HepG2 (cell line): Measurements from ENCODE around the gene RPAP2. TPM values are rescaled to one million over a fixed set of nuclear protein-coding genes. Genes with fewer than 3 reads are reported as not detected.

Experiments
- FLYWCH1 ChIP-seq: sonication (generic); formaldehyde crosslinking; IDR thresholded peaks from 2 replicates; pipeline ENCODE4 v1.8.1; 2023; ENCODE audit warnings: mild to moderate bottlenecking, missing genetic modification reagents
- FOXK1 ChIP-seq: sonication (generic); formaldehyde crosslinking; IDR thresholded peaks from 2 replicates; pipeline ENCODE4 v1.4.0; 2020; ENCODE audit warnings: low read depth, missing genetic modification reagents, borderline replicate concordance
- POGZ ChIP-seq: sonication (generic); formaldehyde crosslinking; IDR thresholded peaks from 2 replicates; pipeline ENCODE4 v1.4.0; 2020; ENCODE audit warnings: mild to moderate bottlenecking, missing genetic modification reagents
- RELA ChIP-seq: sonication (generic); formaldehyde crosslinking; IDR thresholded peaks from 2 replicates; pipeline ENCODE4 v1.4.0; 2020; ENCODE audit warnings: missing genetic modification reagents
- SNAPC2 ChIP-seq: sonication (generic); formaldehyde crosslinking; IDR thresholded peaks from 2 replicates; pipeline ENCODE4 v1.8.1; 2022; ENCODE audit warnings: mild to moderate bottlenecking, missing genetic modification reagents
- YEATS2 ChIP-seq: sonication (generic); formaldehyde crosslinking; IDR thresholded peaks from 2 replicates; pipeline ENCODE4 v1.4.0; 2020; ENCODE audit warnings: missing genetic modification reagents, borderline replicate concordance
- ZBTB42 ChIP-seq: sonication (generic); formaldehyde crosslinking; IDR thresholded peaks from 2 replicates; pipeline ENCODE4 v1.5.0; 2020; ENCODE audit warnings: mild to moderate bottlenecking, missing genetic modification reagents
- ZNF160 ChIP-seq: sonication (generic); formaldehyde crosslinking; IDR thresholded peaks from 2 replicates; pipeline ENCODE4 v1.8.0; 2022; ENCODE audit warnings: mild to moderate bottlenecking, inconsistent platforms, missing genetic modification reagents
- ZNF17 ChIP-seq: sonication (generic); formaldehyde crosslinking; IDR thresholded peaks from 2 replicates; pipeline ENCODE4 v1.5.0; 2020; ENCODE audit warnings: mild to moderate bottlenecking, missing genetic modification reagents
- ZNF225 ChIP-seq: sonication (generic); formaldehyde crosslinking; IDR thresholded peaks from 2 replicates; pipeline ENCODE4 v1.4.0; 2020; ENCODE audit warnings: mild to moderate bottlenecking, missing genetic modification reagents
- ZNF510 ChIP-seq: sonication (generic); formaldehyde crosslinking; IDR thresholded peaks from 2 replicates; pipeline ENCODE4 v1.4.0; 2020; ENCODE audit warnings: low read depth, mild to moderate bottlenecking, missing genetic modification reagents
- ZSCAN30 ChIP-seq: sonication (generic); formaldehyde crosslinking; IDR thresholded peaks from 2 replicates; pipeline ENCODE4 v1.5.0; 2020; ENCODE audit warnings: mild to moderate bottlenecking, missing genetic modification reagents
- polyA plus RNA-seq, 8 experiments: library from polyadenylated mRNA; depleted of rRNA in 3 of 8; stranded (reverse) in 7 of 8; unstranded in 1 of 8; fragments of >200 nt; fragmentation: Illumina TruSeq in 4 of 8; extraction: Trizol in 4 of 8; gene quantifications; 2 replicates each; pipeline versions ENCODE4 v1.2.1 to v1.2.3, GENCODE V29; 2011 to 2016; ENCODE audit warnings: low read depth in 4 of 8, missing spikeins in 1 of 8, mixed read lengths in 1 of 8; ENCODE audit not compliant: insufficient read depth in 1 of 8
- total RNA-seq, 5 experiments: library from RNA; depleted of rRNA; stranded (reverse); fragments of >200 nt; fragmentation: Illumina TruSeq; extraction: Trizol; gene quantifications; 2 replicates each; pipeline ENCODE4 v1.2.3, GENCODE V29; 2016; ENCODE audit warnings: low read depth in 1 of 5
- TF ChIP-seq, protein P1 (sequence below): sonication (generic); formaldehyde crosslinking; IDR thresholded peaks from 2 replicates; pipeline ENCODE4 v1.4.0; 2020; ENCODE audit warnings: missing genetic modification reagents
- TF ChIP-seq, protein P2 (sequence below): sonication (generic); formaldehyde crosslinking; IDR thresholded peaks from 2 replicates; pipeline ENCODE4 v1.8.0; 2022; ENCODE audit warnings: mild to moderate bottlenecking, missing genetic modification reagents
- TF ChIP-seq, protein P3 (sequence below): sonication (generic); formaldehyde crosslinking; IDR thresholded peaks from 2 replicates; pipeline ENCODE4 v1.5.0; 2020; ENCODE audit warnings: mild to moderate bottlenecking, missing genetic modification reagents, moderate library complexity
- TF ChIP-seq, protein P4 (sequence below): sonication (generic); formaldehyde crosslinking; IDR thresholded peaks from 2 replicates; pipeline ENCODE4 v1.8.0; 2022; ENCODE audit warnings: mild to moderate bottlenecking, missing genetic modification reagents, borderline replicate concordance

The RPAP2 gene
- total and polyA plus RNA-seq, 2 of the 13 experiments (the other 11 are each of a cell fraction or from before 2014, with no cell fraction given), result 10.0 to 34.8 TPM

DNA sequence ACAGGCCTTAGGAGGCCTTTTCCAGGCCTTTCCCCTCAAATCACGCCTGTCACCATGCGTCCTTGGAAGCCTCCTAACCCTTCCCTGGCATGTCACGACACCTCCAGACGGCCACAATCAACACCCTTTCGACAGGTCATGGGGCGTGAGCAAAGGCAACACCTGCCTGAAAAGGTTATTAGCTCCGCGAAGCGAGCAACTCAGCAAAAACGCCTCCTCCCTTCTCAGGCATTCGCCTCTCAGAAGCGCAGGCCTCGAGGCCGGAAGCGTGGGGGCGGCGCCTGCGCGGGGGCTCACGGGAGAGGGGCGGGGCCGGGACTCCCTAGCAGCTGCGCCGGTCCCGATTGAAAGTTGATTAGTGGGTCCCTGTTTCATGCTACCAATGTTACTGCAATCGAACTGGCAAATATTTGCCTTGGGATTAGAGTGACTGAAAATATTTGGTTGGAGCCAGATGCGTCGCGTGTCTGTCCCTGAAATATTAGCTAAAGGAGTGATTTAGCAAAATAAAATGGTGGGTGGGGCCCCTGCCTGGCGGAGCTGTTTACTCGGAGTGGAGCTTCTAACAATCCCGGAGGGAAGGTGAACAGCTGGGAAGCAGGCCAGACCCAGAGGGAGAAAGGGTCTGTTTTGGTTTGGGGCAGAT, 143.0 kb downstream of the RPAP2 start (continued):
- TF ChIP-seq, protein P1, sequence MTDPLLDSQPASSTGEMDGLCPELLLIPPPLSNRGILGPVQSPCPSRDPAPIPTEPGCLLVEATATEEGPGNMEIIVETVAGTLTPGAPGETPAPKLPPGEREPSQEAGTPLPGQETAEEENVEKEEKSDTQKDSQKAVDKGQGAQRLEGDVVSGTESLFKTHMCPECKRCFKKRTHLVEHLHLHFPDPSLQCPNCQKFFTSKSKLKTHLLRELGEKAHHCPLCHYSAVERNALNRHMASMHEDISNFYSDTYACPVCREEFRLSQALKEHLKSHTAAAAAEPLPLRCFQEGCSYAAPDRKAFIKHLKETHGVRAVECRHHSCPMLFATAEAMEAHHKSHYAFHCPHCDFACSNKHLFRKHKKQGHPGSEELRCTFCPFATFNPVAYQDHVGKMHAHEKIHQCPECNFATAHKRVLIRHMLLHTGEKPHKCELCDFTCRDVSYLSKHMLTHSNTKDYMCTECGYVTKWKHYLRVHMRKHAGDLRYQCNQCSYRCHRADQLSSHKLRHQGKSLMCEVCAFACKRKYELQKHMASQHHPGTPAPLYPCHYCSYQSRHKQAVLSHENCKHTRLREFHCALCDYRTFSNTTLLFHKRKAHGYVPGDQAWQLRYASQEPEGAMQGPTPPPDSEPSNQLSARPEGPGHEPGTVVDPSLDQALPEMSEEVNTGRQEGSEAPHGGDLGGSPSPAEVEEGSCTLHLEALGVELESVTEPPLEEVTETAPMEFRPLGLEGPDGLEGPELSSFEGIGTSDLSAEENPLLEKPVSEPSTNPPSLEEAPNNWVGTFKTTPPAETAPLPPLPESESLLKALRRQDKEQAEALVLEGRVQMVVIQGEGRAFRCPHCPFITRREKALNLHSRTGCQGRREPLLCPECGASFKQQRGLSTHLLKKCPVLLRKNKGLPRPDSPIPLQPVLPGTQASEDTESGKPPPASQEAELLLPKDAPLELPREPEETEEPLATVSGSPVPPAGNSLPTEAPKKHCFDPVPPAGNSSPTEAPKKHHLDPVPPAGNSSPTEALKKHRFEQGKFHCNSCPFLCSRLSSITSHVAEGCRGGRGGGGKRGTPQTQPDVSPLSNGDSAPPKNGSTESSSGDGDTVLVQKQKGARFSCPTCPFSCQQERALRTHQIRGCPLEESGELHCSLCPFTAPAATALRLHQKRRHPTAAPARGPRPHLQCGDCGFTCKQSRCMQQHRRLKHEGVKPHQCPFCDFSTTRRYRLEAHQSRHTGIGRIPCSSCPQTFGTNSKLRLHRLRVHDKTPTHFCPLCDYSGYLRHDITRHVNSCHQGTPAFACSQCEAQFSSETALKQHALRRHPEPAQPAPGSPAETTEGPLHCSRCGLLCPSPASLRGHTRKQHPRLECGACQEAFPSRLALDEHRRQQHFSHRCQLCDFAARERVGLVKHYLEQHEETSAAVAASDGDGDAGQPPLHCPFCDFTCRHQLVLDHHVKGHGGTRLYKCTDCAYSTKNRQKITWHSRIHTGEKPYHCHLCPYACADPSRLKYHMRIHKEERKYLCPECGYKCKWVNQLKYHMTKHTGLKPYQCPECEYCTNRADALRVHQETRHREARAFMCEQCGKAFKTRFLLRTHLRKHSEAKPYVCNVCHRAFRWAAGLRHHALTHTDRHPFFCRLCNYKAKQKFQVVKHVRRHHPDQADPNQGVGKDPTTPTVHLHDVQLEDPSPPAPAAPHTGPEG (CRISPR knock-in tag), result 0 out of 2 replicates have a peak, but pooled peaks have one; percentile 69
- peak; percentile 80; the same call in 1 of the 2 replicates for TF ChIP-seq SNAPC2 (CRISPR knock-in tag)
- TF ChIP-seq, protein P2, sequence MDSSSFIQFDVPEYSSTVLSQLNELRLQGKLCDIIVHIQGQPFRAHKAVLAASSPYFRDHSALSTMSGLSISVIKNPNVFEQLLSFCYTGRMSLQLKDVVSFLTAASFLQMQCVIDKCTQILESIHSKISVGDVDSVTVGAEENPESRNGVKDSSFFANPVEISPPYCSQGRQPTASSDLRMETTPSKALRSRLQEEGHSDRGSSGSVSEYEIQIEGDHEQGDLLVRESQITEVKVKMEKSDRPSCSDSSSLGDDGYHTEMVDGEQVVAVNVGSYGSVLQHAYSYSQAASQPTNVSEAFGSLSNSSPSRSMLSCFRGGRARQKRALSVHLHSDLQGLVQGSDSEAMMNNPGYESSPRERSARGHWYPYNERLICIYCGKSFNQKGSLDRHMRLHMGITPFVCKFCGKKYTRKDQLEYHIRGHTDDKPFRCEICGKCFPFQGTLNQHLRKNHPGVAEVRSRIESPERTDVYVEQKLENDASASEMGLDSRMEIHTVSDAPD (CRISPR knock-in tag), result no peak
- TF ChIP-seq YEATS2 (CRISPR knock-in tag), result peak; percentile 87
- peak; percentile 75; the same call in 1 of the 2 replicates for TF ChIP-seq ZSCAN30 (CRISPR knock-in tag)
- peak; percentile 69; the same call in 1 of the 2 replicates for TF ChIP-seq ZNF510 (CRISPR knock-in tag)
- no peak; the same call in 1 of the 2 replicates for TF ChIP-seq ZNF160 (CRISPR knock-in tag)
- peak; percentile 45; the same call in 1 of the 2 replicates for TF ChIP-seq ZBTB42 (CRISPR knock-in tag)
- TF ChIP-seq RELA (CRISPR knock-in tag), result no peak
- TF ChIP-seq POGZ (CRISPR knock-in tag), result peak; percentile 94
- TF ChIP-seq ZNF17 (CRISPR knock-in tag), result 0 out of 2 replicates have a peak, but pooled peaks have one; percentile 36
- TF ChIP-seq FLYWCH1 (CRISPR knock-in tag), result 0 out of 2 replicates have a peak, but pooled peaks have one; percentile 35
- TF ChIP-seq, protein P3, sequence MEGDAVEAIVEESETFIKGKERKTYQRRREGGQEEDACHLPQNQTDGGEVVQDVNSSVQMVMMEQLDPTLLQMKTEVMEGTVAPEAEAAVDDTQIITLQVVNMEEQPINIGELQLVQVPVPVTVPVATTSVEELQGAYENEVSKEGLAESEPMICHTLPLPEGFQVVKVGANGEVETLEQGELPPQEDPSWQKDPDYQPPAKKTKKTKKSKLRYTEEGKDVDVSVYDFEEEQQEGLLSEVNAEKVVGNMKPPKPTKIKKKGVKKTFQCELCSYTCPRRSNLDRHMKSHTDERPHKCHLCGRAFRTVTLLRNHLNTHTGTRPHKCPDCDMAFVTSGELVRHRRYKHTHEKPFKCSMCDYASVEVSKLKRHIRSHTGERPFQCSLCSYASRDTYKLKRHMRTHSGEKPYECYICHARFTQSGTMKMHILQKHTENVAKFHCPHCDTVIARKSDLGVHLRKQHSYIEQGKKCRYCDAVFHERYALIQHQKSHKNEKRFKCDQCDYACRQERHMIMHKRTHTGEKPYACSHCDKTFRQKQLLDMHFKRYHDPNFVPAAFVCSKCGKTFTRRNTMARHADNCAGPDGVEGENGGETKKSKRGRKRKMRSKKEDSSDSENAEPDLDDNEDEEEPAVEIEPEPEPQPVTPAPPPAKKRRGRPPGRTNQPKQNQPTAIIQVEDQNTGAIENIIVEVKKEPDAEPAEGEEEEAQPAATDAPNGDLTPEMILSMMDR (CRISPR knock-in tag), result no peak
- TF ChIP-seq, protein P4, sequence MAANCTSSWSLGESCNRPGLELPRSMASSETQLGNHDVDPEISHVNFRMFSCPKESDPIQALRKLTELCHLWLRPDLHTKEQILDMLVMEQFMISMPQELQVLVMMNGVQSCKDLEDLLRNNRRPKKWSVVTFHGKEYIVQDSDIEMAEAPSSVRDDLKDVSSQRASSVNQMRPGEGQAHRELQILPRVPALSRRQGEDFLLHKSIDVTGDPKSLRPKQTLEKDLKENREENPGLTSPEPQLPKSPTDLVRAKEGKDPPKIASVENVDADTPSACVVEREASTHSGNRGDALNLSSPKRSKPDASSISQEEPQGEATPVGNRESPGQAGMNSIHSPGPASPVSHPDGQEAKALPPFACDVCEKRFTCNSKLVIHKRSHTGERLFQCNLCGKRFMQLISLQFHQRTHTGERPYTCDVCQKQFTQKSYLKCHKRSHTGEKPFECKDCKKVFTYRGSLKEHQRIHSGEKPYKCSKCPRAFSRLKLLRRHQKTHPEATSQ (CRISPR knock-in tag), result peak; percentile 83
- peak; percentile 75; the same call in 1 of the 2 replicates for TF ChIP-seq ZNF225 (CRISPR knock-in tag)
- TF ChIP-seq FOXK1 (CRISPR knock-in tag), result peak; percentile 73; the same call in 1 of the 2 replicates
